GM18867 (cell line): Measurements from ENCODE around the gene NDUFV1.
A peak's percentile ranks its signal among the peaks of the same experiment; 100 is the strongest.
"Not testable (repeated sequence)": the region's sequence is repeated elsewhere in the genome, so short reads cannot be mapped to it uniquely, and the experiment has no call there.

ENCODE experiments used
- ATAC-seq: cut with Tn5 transposase; IDR thresholded peaks from one replicate; pipeline ENCODE4 v1.9.1; 2021; ENCODE audit warnings: mild to moderate bottlenecking, moderate library complexity; ENCODE audit not compliant: unreplicated experiment

Gene NDUFV1

DNA sequence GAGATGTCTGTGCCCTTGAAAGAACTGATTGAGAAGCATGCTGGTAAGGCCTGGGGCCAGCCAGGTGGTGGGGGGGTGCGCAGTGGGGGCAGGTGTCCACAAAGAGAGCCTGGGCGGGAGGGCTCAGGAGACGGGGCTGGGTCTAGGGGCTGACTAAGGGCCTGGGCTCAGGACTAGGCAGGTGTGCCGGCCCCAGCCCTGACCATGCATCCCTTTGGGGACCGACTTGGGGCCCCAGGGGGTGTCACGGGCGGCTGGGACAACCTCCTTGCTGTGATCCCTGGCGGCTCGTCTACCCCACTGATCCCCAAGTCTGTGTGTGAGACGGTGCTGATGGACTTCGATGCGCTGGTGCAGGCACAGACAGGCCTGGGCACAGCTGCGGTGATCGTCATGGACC lies 4.4 kb downstream of the NDUFV1 start:
- no peak for ATAC-seq

DNA sequence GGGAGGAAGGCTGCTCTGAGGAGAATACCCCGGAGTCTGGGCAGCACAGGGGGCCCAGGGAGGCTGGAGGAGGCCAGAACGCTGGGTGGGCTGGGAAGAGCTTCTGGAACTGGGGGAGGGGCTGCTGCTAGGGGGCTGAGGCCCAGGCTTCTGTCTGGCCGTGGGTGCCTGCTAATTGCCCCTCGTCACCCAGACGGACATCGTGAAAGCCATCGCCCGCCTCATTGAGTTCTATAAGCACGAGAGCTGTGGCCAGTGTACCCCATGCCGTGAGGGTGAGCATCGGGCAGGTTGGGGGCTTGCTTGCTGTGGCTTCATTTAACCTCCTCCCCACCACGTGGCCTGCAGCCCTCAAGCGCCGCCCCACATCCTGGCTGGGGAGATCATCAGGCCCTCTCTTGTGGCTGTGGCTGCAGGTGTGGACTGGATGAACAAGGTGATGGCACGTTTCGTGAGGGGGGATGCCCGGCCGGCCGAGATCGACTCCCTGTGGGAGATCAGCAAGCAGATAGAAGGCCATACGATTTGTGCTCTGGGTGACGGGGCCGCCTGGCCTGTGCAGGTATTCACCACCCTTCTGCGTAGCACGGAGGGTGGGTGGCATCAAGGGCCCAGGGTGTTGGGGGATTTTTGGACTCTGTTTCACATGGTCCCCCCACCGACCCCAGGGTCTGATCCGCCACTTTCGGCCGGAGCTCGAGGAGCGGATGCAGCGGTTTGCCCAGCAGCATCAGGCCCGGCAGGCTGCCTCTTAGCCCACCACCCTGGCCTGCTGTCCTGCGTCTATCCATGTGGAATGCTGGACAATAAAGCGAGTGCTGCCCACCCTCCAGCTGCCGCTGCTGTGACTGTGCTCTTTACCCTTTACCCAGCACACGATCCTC lies 5.2 kb downstream of the NDUFV1 start:
- no peak for ATAC-seq

DNA sequence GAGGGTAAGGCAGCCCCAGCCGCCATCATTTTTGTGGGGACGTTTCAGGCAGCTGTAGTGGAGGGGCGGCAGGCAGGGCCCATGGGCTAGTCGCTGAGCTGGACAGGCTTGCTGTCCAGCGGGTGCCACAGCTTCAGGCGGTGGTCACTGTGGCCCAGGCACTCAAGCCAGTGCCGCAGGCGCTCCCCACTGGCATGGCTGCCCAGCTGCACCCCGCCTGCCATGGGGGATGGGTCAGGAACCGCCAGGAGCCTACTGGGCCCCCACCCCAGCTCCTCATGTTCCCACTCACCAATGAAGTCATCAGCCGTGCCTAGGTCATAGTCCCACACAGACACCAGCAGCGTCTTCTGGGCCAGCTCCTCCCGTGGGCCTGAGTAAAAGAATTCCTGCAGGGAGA lies 6.0 kb downstream of the NDUFV1 start:
- no peak for ATAC-seq

DNA sequence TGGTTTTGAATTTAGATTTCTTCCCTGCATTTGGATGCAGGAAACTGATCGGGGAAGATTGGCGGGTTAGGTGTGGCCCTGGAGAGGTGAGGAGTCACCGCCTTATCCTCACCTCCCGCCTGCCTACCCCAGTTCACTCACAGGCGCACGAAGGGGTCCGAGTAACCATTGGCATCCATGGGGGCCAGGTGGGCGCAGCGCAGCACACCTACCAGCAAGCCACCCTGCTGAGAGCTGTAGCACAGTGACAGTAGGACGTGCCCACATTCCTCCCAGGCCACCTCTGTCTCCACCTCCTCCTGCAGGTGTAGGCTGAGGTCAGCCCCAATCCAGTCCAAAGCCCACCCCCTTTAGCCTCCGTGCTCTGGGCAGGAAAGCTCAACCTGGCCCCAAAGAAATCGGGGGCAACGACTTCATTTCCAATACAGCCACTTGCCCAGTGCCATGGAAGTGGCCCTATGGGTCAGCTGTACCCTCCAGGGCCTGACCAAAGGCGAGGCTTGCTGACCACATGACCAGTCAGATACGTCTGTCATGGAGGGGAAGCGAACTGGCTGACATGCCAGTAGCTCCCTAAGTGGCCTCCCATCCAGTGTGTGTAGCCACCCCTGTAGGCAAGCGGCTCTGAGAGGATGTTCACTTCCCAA lies 6.7 kb downstream of the NDUFV1 start:
- ATAC-seq = no peak

DNA sequence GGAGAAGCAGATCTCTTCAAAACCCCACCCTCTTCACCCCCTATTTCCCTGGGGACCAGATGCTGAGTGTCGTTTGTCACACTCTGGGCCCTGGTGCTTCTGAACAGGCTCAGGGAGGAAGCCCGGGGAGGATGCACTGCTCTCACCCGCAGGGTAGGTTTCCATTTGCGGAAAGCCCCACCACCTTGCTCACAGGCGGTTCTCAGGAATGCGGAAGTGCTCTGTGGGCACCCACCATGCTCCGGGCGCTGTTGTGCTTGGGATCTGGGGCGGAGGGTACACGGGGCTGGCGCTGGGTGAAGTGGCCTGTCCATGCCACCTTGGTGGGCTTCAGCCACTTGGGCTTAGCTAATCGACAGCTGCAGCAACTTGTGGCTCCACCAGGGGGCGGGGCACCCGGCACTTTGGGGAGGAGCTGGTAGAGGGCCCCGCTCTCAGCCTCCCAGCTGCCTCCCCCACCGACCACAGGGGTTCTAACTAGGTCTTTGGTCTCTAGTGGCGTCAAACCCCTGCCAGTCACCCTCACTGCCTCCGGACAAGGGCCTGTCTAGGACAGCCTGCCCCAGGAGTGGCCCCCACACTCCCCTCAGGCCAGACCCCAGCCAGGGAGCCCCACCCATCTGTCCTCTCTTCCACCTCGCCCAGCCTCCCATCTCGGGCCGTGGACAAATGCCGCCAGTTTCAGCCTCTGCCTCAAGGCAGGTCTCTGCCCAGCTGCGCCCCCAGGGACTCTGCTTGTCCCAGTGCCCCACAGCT lies 7.4 kb downstream of the NDUFV1 start:
- ATAC-seq = peak; percentile 77

DNA sequence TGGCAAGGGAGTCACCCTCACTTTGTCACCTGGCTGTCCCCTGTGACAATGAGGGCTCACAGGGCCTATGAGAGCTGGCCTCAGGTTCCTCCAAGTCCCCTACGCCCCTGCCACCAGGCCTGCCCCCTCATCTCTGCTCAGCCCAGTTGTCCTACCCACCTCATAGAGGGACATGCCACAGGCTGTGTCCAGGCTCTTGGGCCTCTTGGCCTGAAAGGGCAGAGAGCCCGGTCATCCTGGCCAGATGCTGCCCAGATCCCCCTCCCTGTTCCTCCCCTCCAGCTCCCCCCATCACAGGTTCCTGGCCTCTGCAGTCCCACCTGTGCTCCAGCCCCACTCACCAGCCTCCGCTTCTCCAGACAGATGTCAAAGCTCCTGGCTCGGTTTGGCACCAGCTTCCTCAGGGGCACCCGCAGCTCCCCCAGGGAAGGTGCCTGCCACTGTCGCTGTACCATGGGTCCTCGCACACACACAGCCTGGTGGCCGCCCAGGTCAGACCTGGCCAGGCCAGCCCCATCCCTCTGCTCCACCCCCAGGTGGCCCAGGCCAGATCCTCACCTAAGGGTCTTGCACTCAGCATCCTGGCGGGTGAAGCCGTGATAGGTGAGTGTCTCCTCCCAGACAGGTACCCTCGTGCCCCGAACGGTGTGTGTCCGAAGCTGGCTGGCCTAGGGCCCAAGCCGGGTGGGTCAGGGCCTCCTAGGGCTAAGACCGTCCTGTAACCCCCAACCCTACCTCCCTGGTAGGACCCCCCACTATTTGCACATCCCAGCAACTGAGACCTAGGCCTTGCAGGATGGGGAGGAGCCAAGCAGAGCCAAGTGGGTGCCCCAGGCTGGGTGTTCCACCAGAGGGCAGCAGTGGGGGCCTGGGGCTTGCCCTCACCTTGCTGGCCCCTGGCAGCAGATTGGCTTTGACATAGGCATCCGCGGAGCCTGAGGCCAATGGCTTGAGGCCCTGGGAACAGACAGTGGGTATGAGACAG lies 8.3 kb downstream of the NDUFV1 start:
- no peak for ATAC-seq

DNA sequence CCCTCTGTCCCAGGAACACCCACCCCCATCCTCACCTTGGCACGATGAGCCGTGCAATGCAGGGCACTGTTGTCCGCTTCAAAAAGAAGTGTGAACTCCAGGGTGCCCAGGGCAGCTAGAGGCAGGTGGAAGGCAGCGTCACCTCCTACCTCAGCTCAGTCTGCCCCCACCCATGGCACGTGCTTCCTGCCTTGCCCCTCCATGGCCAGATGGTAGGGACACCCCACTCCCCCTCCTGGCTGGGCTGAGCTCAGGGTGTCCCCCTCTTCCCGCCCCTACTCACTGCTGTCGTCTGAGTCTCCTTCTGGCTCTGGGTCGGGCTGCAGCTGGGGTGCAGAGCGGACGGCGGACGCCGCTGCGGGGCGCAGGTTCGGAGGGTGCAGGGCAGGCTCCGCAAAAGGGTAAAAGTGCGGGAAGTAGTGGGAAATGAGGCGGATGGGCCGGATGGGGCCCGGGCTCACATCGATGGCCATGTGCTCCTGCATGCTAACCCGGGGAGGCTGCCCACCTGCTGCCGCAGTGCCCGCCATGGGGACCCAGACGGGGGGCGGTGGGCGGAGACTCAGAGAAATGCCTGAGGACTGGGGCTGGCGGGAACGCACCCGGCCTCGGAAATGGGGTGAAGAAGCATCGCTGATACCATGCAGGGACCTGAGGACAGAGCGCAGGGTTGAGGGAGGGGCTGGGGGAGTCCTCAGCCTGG lies 9.1 kb downstream of the NDUFV1 start:
- ATAC-seq = no peak

DNA sequence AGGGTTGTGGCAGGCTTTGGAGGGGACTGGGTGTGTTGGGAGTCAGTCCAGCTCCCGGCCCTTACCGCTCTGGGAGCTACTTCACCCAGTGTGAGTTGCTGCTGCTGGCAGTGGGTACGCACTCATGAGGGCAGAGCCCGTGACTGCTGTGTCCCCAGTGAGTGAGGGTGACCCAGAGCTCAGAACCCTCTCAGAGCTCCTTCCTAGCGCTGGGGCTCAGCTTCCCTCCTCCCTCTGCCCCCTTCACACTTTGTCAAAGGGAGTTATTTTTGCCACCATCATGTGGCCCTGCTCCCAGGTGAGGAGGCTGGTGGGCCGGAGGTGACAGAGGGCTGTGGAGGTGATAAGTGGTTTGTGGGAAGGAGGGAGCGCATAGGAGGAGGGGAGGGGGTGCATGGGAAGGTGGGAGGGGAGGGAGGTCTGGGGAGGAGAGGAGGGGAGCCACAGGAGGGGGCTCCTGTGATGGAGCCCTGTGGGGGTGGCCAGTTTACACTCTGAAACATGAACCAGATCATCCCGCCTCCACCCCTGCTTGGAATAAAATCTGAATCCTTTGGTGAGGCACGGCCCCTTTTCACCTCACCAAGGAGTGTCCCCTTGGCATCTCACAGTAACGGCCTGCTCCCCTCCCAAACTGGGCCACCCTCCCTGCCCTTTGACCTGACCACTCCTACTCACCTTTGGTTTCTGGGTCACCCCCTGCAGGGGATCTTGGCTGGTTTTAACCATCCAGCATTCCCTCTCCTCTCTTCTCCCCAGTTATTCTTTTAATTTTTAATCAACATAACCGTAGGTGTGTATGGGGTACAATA lies 9.9 kb downstream of the NDUFV1 start:
- no peak for ATAC-seq

DNA sequence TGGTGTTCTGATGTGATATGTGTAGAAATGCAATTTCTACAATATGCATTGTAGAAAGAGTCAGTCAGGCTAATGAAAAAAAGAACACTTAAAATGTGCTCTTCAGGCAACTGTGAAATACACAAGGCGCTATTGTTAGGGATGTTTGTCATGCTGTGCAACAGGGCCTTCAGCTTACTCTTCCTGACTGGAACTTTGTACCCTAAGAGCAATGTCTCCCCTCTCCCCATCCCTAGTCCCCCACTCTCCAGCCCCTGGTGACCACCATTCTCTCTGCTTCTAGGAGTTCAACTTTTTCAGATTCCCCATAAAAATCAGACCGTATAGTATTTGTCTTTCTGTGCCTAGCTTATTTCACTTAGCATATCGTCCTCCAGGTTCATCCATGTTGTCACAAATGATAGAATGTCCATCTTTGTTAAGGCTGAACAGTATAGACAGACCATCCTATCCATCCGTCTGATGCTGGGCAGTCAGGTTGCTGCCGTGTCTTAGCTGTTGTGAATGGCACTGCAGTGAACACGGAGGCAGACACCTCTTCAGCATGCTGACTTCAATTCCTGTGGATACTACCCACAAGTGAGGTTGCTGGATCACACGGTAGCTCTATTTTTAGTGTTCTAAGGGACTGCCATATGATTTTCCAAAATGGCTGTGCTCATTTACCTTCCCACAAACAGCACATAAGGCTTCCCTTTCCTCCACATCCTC lies 10.7 kb downstream of the NDUFV1 start:
- no peak for ATAC-seq

DNA sequence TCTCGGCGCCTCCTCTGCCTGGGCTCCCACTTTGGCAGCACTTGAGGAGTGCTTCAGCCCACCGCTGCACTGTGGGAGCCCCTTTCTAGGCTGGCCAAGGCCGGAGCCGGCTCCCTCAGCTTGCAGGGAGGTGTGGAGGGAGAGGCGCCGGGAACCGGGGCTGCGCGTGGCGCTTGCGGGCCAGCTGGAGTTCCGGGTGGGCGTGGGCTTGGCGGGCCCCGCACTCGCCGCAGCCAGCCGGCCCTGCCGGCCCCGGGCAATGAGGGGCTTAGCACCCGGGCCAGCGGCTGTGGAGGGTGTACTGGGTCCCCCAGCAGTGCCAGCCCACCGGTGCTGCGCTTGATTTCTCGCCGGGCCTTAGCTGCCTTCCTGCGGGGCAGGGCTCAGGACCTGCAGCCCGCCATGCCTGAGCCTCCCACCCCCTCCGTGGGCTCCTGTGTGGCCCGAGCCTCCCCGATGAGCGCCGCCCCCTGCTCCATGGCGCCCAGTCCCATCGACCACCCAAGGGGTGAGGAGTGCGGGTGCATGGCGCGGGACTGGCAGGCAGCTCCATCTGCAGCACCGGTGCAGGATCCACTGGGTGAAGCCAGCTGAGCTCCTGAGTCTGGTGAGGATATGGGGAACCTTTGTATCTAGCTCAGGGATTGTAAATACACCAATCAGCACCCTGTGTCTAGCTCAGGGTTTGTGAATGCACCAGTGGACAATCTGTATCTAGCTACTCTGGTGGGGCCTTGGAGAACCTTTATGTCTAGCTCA lies 12.3 kb downstream of the NDUFV1 start:
- not testable (repeated sequence) for ATAC-seq

DNA sequence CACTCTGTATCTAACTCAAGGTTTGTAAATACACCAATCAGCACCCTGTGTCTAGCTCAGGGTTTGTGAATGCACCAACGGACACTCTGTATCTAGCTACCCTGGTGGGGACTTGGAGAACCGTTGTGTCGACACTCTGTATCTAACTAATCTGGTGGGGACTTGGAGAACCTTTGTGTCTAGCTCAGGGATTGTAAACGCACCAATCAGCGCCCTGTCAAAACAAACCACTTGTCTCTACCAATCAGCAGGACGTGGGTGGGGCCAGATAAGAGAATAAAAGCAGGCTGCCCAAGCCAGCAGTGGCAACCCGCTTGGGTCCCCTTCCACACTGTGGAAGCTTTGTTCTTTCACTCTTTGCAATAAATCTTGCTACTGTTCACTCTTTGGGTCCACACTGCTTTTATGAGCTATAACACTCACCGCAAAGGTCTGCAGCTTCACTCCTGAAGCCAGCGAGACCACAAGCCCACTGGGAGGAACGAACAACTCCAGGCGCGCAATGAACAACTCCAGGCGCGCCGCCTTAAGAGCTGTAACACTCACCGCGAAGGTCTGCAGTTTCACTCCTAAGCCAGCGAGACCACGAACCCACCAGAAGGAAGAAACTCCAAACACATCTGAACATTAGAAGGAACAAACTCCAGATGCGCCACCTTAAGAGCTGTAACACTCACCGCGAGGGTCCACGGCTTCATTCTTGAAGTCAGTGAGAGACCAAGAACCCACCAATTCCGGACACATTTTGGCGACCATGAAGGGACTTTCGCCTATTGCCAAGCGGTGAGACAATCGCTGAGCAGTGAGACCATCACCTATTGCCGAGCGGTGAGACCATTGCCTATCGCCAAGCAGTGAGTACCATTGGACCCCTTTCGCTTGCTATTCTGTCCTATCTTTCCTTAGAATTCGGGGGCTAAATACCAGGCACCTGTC lies 13.2 kb downstream of the NDUFV1 start:
- ATAC-seq = not testable (repeated sequence)

DNA sequence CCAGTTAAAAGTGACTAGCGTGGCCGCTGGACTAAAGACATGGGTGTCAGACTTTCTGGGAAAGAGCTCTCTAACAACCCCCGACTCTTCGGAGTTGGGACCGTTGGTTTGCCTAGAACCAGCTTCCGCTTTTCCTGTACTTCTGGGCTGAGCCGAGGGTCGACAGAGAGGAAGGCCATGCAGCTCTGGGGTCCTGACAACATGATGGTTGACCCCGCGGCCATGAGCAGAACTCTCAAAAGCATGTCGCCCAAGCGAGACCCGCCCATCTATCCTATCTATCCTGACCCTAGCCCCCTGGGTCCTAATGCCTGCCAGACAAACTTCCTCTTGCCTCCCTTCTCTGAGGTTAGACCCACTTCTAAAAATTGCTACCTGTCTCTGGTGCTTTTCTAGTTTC lies 13.9 kb downstream of the NDUFV1 start:
- ATAC-seq = not testable (repeated sequence)

DNA sequence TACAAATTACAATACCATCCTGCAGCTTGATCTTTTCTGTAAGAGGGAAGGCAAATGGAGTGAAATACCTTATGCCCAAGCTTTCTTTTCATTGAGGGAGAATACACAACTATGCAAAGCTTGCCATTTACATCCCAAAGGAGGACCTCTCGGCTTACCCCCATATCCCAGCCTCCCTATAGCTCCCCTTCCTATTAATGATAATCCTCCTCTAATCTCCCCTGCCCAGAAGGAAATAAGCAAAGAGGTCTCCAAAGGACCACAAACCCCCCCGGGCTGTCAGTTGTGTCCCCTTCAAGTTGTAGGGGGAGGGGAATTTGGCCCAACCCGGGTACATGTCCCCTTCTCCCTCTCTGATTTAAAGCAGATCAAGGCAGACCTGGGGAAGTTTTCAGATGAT lies 15.2 kb downstream of the NDUFV1 start:
- ATAC-seq = not testable (repeated sequence)

DNA sequence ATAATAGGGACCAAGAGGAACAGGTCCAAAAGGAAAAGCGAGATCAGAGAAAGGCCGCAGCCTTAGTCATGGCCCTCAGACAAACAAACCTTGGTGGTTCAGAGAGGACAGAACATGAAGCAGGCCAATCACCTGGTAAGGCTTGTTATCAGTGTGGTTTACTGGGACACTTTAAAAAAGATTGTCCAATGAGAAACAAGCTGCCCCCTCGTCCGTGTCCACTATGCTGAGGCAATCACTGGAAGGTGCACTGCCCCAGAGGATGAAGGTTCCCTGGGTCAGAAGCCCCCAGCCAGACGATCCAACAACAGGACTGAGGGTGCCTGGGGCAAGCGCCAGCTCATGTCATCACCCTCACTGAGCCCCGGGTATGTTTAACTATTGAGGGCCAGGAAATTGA lies 16.2 kb downstream of the NDUFV1 start:
- ATAC-seq = not testable (repeated sequence)

DNA sequence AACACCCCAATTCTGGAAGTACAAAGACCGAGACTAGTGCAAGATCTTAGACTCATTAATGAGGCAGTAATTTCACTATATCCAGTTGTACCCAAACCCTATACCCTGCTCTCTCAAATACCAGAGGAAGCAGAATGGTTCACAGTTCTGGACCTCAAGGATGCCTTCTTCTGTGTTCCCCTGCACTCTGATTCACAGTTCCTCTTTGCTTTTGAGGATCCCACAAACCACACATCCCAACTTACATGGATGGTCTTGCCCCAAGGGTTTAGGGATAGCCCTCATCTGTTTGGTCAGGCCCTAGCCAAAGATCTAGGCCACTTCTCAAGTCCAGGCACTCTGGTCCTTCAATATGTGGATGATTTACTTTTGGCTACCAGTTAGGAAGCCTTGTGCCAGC lies 17.1 kb downstream of the NDUFV1 start:
- not testable (repeated sequence) for ATAC-seq

DNA sequence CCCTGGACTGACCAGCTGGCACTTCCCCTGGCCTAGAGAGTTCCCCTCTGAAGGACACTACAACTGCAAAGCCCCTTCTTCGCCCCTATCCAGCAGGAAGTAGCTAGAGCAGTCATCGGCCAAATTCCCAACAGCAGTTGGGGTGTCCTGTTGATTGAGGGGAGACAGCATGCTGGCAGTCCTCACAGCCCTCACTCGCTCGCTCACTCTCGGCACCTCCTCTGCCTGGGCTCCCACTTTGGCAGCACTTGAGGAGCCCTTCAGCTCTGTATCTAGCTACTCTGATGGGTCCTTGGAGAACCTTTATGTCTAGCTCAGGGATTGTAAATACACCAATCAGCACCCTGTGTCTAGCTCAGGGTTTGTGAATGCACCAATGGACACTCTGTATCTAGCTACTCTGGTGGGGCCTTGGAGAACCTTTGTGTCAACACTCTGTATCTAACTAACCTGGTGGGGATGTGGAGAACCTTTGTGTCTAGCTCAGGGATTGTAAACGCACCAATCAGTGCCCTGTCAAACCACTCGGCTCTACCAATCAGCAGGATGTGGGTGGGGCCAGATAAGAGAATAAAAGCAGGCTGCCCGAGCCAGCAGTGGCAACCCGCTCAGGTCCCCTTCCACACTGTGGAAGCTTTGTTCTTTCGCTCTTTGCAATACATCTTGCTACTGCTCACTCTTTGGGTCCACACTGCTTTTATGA lies 19.5 kb downstream of the NDUFV1 start:
- not testable (repeated sequence) for ATAC-seq
